Measurements from ENCODE around the gene MRPL21. TPM values are rescaled to one million over a fixed set of nuclear protein-coding genes. Genes with fewer than 3 reads are reported as not detected.

MRPL21 gene
- total and polyA plus RNA-seq, 2 experiments from 2014 or later = 22.6 to 122 TPM

DNA sequence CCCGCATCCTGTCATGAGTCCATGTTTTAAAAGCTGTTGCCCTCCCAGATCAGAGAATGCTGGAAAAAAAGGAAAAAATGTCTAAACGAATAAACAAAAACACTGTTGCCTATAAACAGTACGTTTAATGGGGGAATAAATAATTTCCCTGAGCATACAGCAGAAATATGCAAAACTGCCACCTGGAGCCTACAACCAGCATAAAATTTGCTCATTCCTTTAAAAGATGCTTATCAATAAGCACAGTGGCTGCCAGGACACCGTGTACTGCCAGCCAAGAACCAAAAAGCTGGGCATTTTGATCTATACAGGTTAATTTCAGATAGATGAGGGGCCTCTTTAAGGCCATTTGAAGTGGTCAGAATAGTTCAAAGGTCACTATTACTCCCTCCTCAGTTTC is 56.2 kb downstream of the MRPL21 start:
- H3K9ac ChIP-seq = no peak overlapping the region
- H3K9me3 ChIP-seq (ENCODE audit: low read depth) = no peaks in the 10 kb centered on the region
- no peaks in the 10 kb centered on the region for H3K9me2 ChIP-seq (ENCODE audit: insufficient read depth)
- H4K20me1 ChIP-seq (ENCODE audit: insufficient read depth) = no peaks in the 10 kb centered on the region
- DNase-seq = no peak
- 0 out of 2 replicates have a peak, but pooled peaks cover under 1% of the 10 kb centered on the region for H3K4me1 ChIP-seq (ENCODE audit: insufficient read depth)
- TF ChIP-seq EZH2 (IDR thresholded peaks at IDR 0.05; ENCODE audit: insufficient read depth, poor library complexity, severe bottlenecking) (no peak), EZH2phosphoT487 (IDR thresholded peaks at IDR 0.05; ENCODE audit: insufficient read depth, low read depth) (no peak)
- H3K27ac ChIP-seq = no peak overlapping the region
- in situ Hi-C loops (cut with MboI) = no loop called here
- H3K4me3 ChIP-seq = no peak overlapping the region
- H3K79me2 ChIP-seq (ENCODE audit: insufficient read depth) = 0 out of 2 replicates have a peak, but pooled peaks cover under 1% of the 10 kb centered on the region
- H3K27me3 ChIP-seq (replicated peaks; ENCODE audit: insufficient read depth) = no peaks in the 10 kb centered on the region
- H3K4me2 ChIP-seq (ENCODE audit: unreplicated experiment) = no peak overlapping the region
- WGBS, 2 experiments (ENCODE audit: low coverage in 1 of 2, low lambda C conversion rate in 2 of 2, missing lambda C conversion rate in 2 of 2) = 72 to 81% methylated on average over 4 of the region's 4 CpGs
- no peaks in the 10 kb centered on the region for H3F3A ChIP-seq (ENCODE audit: insufficient read depth)
- H3K36me3 ChIP-seq (ENCODE audit: low read depth) = no peaks in the 10 kb centered on the region
- H2AFZ ChIP-seq = no peak overlapping the region

DNA sequence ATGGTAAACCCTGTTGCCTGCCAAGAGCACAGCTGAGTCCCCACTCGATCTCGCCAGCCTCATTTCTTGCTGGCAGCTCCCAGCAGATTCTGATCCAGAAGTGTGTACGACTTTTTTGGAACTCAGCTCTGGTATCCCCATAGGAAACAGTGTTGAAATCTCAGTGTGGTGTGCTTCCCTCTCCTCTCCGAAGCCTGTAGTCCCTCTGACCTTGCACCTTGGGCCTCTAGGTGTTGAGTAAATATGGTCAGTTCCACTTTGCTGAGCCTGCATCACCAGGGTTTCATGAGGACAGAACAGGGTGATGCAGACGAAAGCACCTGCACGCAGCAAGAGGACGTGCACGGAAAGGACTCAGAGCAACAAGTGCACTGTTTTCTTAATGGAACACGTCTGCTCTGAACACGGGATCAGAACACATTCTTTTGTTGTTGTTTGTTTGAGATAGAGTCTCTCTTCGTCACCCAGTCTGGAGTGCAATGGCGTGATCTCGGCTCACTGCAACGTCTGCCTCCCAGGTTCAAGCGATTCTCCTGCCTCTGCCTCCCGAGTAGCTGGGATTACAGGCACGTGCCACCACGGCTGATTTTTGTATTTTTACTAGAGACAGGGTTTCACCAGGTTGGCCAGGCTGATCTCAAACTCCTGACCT is 58.2 kb downstream of the MRPL21 start:
- Histone ChIP-seq H3K9ac (no peak overlapping the region), H4K20me1 (ENCODE audit: insufficient read depth) (no peaks in the 10 kb centered on the region), H3K4me1 (ENCODE audit: insufficient read depth) (0 out of 2 replicates have a peak, but pooled peaks cover 4% of the 10 kb centered on the region), H3K4me2 (ENCODE audit: unreplicated experiment) (no peak overlapping the region), H3K27ac (no peak overlapping the region), H3K79me2 (ENCODE audit: insufficient read depth) (0 out of 2 replicates have a peak, but pooled peaks cover 10% of the 10 kb centered on the region), H3F3A (ENCODE audit: insufficient read depth) (peaks cover under 1% of the 10 kb centered on the region; the same call in 1 of the 2 replicates), H3K9me3 (ENCODE audit: low read depth) (no peaks in the 10 kb centered on the region), H3K36me3 (ENCODE audit: low read depth) (no peaks in the 10 kb centered on the region), H3K27me3 (replicated peaks; ENCODE audit: insufficient read depth) (no peaks in the 10 kb centered on the region), H3K9me2 (ENCODE audit: insufficient read depth) (no peaks in the 10 kb centered on the region), H2AFZ (no peak overlapping the region), H3K4me3 (no peak overlapping the region)
- no peak for TF ChIP-seq EZH2 (IDR thresholded peaks at IDR 0.05; ENCODE audit: insufficient read depth, poor library complexity, severe bottlenecking)
- TF ChIP-seq EZH2phosphoT487 (IDR thresholded peaks at IDR 0.05; ENCODE audit: insufficient read depth, low read depth) = no peak
- in situ Hi-C loops (cut with MboI) = no loop called here
- DNase-seq = no peak
- WGBS, 2 experiments (ENCODE audit: low coverage in 1 of 2, low lambda C conversion rate in 2 of 2, missing lambda C conversion rate in 2 of 2) = 49 to 50% methylated on average over 18 of the region's 18 CpGs

DNA sequence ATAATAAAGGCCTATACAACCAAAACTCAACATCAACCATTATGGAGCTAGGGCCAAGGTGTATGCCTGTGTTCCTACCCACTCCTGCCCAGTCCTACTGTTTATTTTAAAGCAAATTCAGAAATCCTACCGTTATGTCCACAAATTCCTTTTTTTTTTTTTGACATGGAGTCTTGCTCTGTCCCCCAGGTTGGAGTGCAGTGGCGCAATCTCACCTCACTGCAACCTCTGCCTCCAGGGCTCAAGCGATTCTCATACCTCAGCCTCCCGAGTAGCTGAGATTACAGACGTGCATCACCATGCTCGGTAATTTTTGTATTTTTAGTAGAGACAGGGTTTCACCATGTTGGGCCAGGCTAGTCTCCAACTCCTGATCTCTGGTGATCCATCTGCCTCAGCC is 58.8 kb downstream of the MRPL21 start:
- Histone ChIP-seq H3K36me3 (ENCODE audit: low read depth) (no peaks in the 10 kb centered on the region), H3F3A (ENCODE audit: insufficient read depth) (peaks cover 8% of the 10 kb centered on the region), H3K9me3 (ENCODE audit: low read depth) (no peaks in the 10 kb centered on the region), H3K4me1 (ENCODE audit: insufficient read depth) (peaks cover 11% of the 10 kb centered on the region; the same call in 1 of the 2 replicates), H2AFZ (no peak overlapping the region), H3K79me2 (ENCODE audit: insufficient read depth) (0 out of 2 replicates have a peak, but pooled peaks cover 10% of the 10 kb centered on the region), H4K20me1 (ENCODE audit: insufficient read depth) (no peaks in the 10 kb centered on the region), H3K27me3 (replicated peaks; ENCODE audit: insufficient read depth) (no peaks in the 10 kb centered on the region), H3K4me3 (no peak overlapping the region), H3K27ac (no peak overlapping the region), H3K4me2 (ENCODE audit: unreplicated experiment) (no peak overlapping the region), H3K9me2 (ENCODE audit: insufficient read depth) (no peaks in the 10 kb centered on the region), H3K9ac (no peak overlapping the region)
- in situ Hi-C loops (cut with MboI) = no loop called here
- TF ChIP-seq EZH2phosphoT487 (IDR thresholded peaks at IDR 0.05; ENCODE audit: insufficient read depth, low read depth) = no peak
- TF ChIP-seq EZH2 (IDR thresholded peaks at IDR 0.05; ENCODE audit: insufficient read depth, poor library complexity, severe bottlenecking) = no peak
- 71 to 74% methylated on average over 6 of the region's 6 CpGs for WGBS, 2 experiments (ENCODE audit: low coverage in 1 of 2, low lambda C conversion rate in 2 of 2, missing lambda C conversion rate in 2 of 2)
- DNase-seq = no peak

DNA sequence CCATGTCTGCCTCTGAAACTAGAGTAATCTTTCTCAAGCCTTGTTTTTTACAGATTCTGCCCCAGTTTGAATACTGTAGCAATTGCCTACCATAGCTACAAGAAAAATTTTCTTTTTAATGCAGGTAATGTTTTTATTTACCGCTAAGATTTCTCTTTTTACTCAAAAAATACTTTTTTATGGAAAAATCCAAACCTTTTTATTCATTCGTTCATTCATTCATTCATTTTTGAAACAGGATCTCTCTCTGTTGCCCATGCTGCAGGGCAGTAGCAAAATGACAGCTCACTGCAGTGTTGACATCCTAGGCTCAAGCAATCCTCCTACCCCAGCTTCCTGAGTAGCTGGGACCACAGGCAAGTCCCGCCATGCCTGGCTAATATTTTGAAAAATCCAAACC is 59.3 kb downstream of the MRPL21 start:
- H3K9ac ChIP-seq = no peak overlapping the region
- in situ Hi-C loops (cut with MboI) = no loop called here
- H3K9me2 ChIP-seq (ENCODE audit: insufficient read depth) = no peaks in the 10 kb centered on the region
- no peak overlapping the region for H3K4me3 ChIP-seq
- no peaks in the 10 kb centered on the region for H3K27me3 ChIP-seq (replicated peaks; ENCODE audit: insufficient read depth)
- H3K36me3 ChIP-seq (ENCODE audit: low read depth) = no peaks in the 10 kb centered on the region
- no peak overlapping the region for H3K27ac ChIP-seq
- H3K4me1 ChIP-seq (ENCODE audit: insufficient read depth) = peaks cover 15% of the 10 kb centered on the region; the same call in 1 of the 2 replicates
- H2AFZ ChIP-seq = no peak overlapping the region
- H3K79me2 ChIP-seq (ENCODE audit: insufficient read depth) = 0 out of 2 replicates have a peak, but pooled peaks cover 10% of the 10 kb centered on the region
- H4K20me1 ChIP-seq (ENCODE audit: insufficient read depth) = no peaks in the 10 kb centered on the region
- TF ChIP-seq EZH2phosphoT487 (IDR thresholded peaks at IDR 0.05; ENCODE audit: insufficient read depth, low read depth) (no peak), EZH2 (IDR thresholded peaks at IDR 0.05; ENCODE audit: insufficient read depth, poor library complexity, severe bottlenecking) (no peak)
- no peak for DNase-seq
- H3F3A ChIP-seq (ENCODE audit: insufficient read depth) = peaks cover 9% of the 10 kb centered on the region
- no peak overlapping the region for H3K4me2 ChIP-seq (ENCODE audit: unreplicated experiment)
- no peaks in the 10 kb centered on the region for H3K9me3 ChIP-seq (ENCODE audit: low read depth)
- WGBS, 2 experiments (ENCODE audit: low coverage in 1 of 2, low lambda C conversion rate in 2 of 2, missing lambda C conversion rate in 2 of 2) = 93 to 100% methylated on average over 3 of the region's 3 CpGs

Measured in GM23248 (cell line).